GM23338 (cell line): Measurements from ENCODE around the gene FUZ.

ENCODE experiments used
- CREB1 ChIP-seq: fragments of 250-450 bp; sonication (Bioruptor Pico); IDR thresholded peaks from 2 replicates; pipeline ENCODE4 v1.5.0; 2020; ENCODE audit warnings: low read depth, mild to moderate bottlenecking, moderate library complexity
- ETS1 ChIP-seq: IDR thresholded peaks from 2 replicates; pipeline ENCODE4 v1.6.1; 2016; ENCODE audit warnings: antibody characterized with exemption
- EZH2 ChIP-seq: fragments of 200-600 bp; sonication (generic); IDR thresholded peaks from one replicate; pipeline ENCODE4 v1.8.0; 2017; ENCODE audit warnings: antibody characterized with exemption, mild to moderate bottlenecking, low read depth; ENCODE audit not compliant: unreplicated experiment
- EZH2phosphoT487 ChIP-seq: fragments of 200-600 bp; sonication (generic); IDR thresholded peaks from one replicate; pipeline ENCODE4 v1.8.1; 2018; ENCODE audit warnings: antibody characterized with exemption; ENCODE audit not compliant: unreplicated experiment
- JUNB ChIP-seq: IDR thresholded peaks from one replicate; pipeline ENCODE4 v1.6.1; 2016; ENCODE audit warnings: antibody characterized with exemption; ENCODE audit not compliant: unreplicated experiment
- POLR2AphosphoS5 ChIP-seq: IDR thresholded peaks from 2 replicates; pipeline ENCODE4 v1.6.1; 2016; ENCODE audit warnings: antibody characterized with exemption, low read depth
- STAT1 ChIP-seq: IDR thresholded peaks from one replicate; pipeline ENCODE4 v1.6.1; 2016; ENCODE audit warnings: antibody characterized with exemption; ENCODE audit not compliant: unreplicated experiment
- TF ChIP-seq, protein P1 (sequence below), 2 experiments: fragments of 200-600 bp in 1 of 2; sonication (generic) in 1 of 2; conservative IDR thresholded peaks; 2 replicates each; pipeline versions ENCODE4 v1.5.1 to v1.6.1; 2016 to 2017; ENCODE audit warnings: antibody characterized with exemption in 2 of 2, low read depth in 2 of 2, mild to moderate bottlenecking in 2 of 2, moderate library complexity in 1 of 2

DNA sequence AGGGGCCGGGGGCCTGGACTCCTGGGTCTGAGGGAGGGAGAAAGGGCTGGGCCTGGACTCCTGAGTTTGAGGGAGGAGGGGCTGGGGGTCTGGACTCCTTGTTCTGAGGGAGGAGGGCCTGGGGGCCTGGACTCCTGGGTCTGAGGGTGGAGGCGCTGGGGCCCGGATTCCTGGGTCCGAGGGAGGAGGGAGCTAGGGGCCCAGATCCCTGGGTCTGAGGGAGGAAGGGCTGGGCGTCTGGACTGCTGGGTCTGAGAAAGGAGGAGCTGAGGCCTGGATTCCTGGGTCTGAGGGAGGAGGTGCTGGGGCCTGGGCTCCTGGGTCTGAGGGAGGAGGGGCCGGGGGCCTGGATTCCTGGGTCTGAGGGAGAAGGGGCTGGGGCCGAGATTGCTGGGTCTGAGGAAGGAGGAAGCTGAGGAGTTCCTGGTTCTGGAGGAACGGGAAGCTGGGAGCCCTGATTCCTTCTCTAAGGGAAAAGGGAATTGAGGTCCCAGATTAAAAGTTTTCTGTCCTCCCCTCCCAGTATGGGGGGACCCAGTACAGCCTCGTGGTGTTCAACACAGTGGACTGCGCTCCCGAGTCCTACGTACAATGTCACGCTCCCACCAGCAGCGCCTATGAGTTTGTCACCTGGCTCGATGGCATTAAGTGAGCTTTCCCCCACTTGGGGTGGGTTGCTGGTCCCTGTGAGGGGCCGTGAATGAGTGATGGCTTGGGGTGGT is 5.7 kb upstream of the FUZ start:
- TF ChIP-seq, protein P1, sequence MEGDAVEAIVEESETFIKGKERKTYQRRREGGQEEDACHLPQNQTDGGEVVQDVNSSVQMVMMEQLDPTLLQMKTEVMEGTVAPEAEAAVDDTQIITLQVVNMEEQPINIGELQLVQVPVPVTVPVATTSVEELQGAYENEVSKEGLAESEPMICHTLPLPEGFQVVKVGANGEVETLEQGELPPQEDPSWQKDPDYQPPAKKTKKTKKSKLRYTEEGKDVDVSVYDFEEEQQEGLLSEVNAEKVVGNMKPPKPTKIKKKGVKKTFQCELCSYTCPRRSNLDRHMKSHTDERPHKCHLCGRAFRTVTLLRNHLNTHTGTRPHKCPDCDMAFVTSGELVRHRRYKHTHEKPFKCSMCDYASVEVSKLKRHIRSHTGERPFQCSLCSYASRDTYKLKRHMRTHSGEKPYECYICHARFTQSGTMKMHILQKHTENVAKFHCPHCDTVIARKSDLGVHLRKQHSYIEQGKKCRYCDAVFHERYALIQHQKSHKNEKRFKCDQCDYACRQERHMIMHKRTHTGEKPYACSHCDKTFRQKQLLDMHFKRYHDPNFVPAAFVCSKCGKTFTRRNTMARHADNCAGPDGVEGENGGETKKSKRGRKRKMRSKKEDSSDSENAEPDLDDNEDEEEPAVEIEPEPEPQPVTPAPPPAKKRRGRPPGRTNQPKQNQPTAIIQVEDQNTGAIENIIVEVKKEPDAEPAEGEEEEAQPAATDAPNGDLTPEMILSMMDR (conservative IDR thresholded peaks at IDR 0.05; ENCODE audit: low read depth in 2 of 2), result no peak
- TF ChIP-seq STAT1 (no peak), JUNB (no peak), POLR2AphosphoS5 (no peak), EZH2 (no peak), EZH2phosphoT487 (no peak), CREB1 (no peak), ETS1 (no peak)
